CD4-positive, alpha-beta T cell treated with Interleukin-17A for 4 hours (primary cell): ENCODE measurements around the gene KLHL6.
A peak's percentile ranks its signal among the peaks of the same experiment; 100 is the strongest.
"Not testable (repeated sequence)": the region's sequence is repeated elsewhere in the genome, so short reads cannot be mapped to it uniquely, and the experiment has no call there.

Experiments
- DNase-seq: peaks from one replicate; pipeline ENCODE4 v3.0.0-alpha.2; 2020; ENCODE audit warnings: mixed read lengths

KLHL6 gene

DNA sequence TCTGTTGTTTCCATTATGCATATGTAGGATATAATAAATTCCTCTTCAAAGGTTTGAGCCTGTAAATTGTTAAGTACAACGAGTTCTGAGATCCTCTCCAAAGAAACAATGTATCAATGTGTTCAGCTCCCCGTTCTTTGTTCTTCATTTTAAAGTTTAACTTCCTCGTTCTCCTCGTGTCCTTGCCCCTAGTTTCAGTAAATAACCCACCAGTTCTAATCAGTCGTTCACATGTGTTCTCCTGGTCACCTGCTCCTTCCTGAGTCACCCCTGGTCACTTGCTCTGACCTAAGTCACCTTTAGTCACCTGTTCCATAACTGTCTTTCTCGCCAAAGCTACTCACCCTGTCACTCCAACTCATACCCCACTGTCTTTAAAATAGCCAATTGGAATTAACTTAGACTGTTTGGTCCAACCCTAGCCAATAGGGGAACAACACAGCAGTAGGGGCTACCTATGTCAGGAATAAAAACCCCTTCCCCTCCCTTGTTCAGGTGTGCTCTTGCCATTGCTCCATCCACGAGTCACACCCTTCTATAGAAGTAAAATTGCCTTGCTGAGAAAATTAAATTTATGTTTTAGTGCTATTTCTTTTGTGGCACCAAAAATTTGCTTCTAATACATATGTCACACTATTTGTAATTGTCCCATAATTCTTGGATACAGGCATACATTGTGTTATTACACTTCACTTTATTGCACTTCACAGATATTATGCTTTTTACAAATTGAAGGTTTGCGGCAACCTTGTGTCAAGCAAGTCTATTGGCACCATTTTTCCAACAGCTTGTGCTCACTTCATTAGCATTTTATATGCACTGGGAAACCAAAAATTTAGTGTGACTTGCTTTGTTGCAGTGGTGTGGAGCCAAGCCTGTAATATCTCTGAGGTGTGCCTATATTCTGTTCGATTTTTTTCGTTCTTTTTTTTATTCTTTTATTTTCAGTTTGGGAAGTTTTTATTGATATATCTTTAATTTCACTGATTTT lies 111.8 kb downstream of the KLHL6 start:
- no peak for DNase-seq

DNA sequence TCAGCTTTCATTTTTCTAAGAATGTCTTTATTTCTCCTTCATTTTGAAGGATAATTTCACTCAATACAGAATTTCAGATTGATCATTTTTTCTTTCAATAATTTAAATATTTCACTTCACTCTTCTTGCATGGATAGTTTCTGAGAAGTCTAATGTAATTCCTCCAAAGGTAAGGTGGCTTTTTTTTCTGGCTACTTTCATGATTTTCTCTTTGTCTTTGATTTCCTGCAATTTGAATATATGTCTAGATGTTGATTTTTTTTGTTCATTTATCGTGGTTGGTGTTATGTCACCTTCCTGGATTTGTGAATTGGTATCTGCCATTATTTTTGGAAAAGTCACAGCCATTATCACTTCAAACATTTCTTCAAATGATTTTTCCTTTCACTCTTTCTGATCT lies 112.5 kb downstream of the KLHL6 start:
- DNase-seq, result no peak

DNA sequence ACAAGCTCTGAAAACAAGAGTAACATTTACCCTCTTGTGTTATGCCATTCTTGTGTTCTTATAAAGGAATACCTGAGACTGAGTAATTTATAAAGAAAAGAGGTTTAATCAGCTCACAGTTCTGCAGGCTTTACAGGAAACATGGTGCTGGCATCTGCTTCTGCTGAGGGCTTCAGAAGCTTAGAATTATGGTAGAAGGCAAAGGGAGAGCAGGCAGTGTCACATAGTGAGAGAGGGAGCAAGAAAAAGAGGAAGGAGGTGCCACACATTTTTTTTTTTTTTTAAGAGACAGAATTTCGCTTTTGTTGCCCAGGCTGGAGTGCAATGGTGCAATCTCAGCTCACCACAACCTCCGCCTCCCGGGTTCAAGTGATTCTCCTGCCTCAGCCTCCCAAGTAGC lies 115.0 kb downstream of the KLHL6 start:
- DNase-seq, result not testable (repeated sequence)

DNA sequence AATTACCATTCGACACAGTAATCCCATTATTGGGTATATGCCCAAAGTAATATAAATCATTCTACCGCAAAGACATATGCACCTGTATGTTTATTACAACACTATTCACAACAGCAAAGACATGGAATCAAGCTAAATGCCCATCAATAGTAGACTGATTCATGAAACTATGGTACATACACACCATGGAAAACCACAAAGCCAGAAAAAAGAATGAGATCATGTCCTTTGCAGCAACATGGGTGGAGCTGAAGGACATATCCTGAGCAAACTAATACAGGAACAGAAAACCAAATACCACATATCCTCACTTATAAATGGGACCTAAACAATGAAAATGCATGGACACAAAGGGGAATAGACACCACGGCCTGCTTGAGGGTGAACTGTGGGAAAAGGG lies 116.0 kb downstream of the KLHL6 start:
- no peak for DNase-seq

DNA sequence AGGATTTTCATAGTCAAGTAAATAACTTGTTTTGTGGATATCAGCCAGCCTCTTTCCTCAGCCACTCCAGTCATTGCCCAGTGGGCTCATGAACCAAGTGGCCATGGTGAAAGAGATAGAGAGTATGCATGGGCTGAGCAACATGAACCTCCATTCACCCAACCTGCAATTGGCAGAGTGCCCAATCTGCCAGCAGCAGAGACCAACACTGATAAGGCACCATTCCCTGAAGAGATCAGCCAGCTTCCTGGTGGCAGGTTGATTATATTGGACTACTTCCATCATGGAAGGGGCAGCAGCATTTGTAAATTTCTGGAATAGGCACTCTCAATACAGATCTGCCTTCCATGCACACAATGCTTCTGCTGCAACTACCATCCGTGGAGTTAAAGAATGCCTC lies 116.8 kb downstream of the KLHL6 start:
- peak; percentile 6 for DNase-seq

DNA sequence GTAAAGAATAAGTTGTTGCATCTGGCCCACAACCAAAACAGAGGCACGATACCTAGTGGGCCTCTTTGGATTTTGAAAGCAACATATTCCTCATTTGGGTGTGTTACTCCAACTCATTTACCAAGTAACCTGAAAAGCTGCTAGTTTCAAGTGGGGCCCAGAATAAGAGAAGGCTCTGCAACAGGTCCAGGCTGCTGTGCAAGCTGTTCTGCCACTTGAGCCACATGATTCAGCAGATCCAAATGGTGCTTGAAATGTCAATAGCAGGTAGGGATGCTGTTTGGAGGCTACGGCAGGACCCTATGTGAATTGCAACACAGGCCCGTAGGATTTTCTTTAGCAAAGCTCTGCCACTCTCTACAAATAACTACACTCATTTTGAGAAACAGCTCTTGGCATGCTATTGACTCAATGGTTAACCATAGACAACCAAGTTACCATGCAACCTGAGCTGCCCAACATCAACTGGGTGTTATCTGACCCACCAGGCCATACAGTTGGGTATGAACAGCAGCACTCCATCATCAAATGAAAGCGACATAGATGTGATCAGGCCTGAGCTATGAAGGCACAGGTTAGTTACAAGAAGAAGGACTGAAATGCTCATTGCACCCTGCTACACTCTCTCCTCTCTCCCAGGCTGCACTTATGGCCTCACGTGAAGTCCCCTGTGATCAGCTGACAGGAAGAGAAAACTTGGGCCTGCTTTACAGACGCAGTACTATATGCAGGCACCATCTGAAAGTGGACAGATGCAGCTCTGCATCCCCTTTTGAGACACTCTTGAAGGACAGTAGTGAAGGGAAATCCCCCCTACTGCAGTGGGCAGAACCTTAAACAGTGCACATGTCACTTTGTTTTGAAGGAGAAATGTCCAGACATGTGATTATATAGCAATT lies 117.6 kb downstream of the KLHL6 start:
- no peak for DNase-seq
